HL-60 (cell line): Measurements from ENCODE around the gene E2F3.
"Not testable (repeated sequence)": the region's sequence is repeated elsewhere in the genome, so short reads cannot be mapped to it uniquely, and the experiment has no call there.

Source experiments
- DNase-seq, 2 experiments: peaks; one replicate each; pipeline ENCODE4 v3.0.0-alpha.2; 2010 to 2020; ENCODE audit warnings: low read depth in 1 of 2, low spot score in 1 of 2
- H3K27ac ChIP-seq: fragments of 250-450 bp; sonication (Bioruptor Pico); replicated peaks from 2 replicates; pipeline ENCODE4 v1.5.1; 2020; ENCODE audit warnings: mild to moderate bottlenecking, moderate library complexity
- H3K27me3 ChIP-seq: fragments of 250-450 bp; sonication (Bioruptor Pico); 2 replicates; pipeline ENCODE4 v1.5.1; 2021; ENCODE audit warnings: mild to moderate bottlenecking, moderate library complexity; ENCODE audit not compliant: insufficient read depth, poor library complexity, severe bottlenecking
- H3K4me3 ChIP-seq: replicated peaks from 2 replicates; pipeline ENCODE4 v1.5.1; 2011; ENCODE audit warnings: mild to moderate bottlenecking, control low read depth, low read length; ENCODE audit not compliant: insufficient read depth
- GABPA ChIP-seq: IDR thresholded peaks from 2 replicates; pipeline ENCODE4 v1.6.1; 2012; ENCODE audit warnings: low read depth
- POLR2AphosphoS5 ChIP-seq: IDR thresholded peaks from 2 replicates; pipeline ENCODE4 v1.6.1; 2012; ENCODE audit warnings: low read depth
- SPI1 ChIP-seq: IDR thresholded peaks from 2 replicates; pipeline ENCODE4 v1.6.1; 2012; ENCODE audit warnings: low read depth, mild to moderate bottlenecking, borderline replicate concordance
- TF ChIP-seq, protein P1 (sequence below): IDR thresholded peaks from one replicate; pipeline ENCODE4 v1.5.1; 2011; ENCODE audit warnings: low read length, control low read depth, inconsistent platforms; ENCODE audit not compliant: insufficient read depth
- TF ChIP-seq, protein P2 (sequence below): IDR thresholded peaks from 2 replicates; pipeline ENCODE4 v1.6.1; 2012; ENCODE audit warnings: low read depth; ENCODE audit not compliant: insufficient replicate concordance

The E2F3 gene

DNA sequence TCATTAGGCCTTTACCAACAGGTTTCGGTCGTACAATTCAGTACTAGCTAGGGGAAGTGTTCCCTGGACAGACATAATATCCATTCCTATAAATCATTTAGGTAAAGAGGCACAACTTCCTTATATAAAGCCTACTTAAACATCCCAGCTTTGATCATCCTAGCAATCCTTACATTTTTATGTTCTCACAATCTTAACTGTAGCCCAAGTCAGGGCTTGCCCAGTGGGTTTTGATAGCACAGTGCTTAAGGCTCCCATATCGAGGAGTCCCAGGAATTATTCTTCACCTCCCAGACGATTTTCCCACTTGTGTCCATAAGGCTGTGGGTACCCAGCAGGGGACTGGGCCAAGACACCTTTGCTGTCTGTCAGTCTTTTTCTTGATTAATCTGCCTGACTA is 63.2 kb downstream of the E2F3 start:
- no peak overlapping the region for H3K4me3 ChIP-seq
- no peak for DNase-seq
- no peak overlapping the region for H3K27ac ChIP-seq
- H3K27me3 ChIP-seq, result no peaks in the 10 kb centered on the region
- no peak for TF ChIP-seq GABPA
- TF ChIP-seq, protein P1, sequence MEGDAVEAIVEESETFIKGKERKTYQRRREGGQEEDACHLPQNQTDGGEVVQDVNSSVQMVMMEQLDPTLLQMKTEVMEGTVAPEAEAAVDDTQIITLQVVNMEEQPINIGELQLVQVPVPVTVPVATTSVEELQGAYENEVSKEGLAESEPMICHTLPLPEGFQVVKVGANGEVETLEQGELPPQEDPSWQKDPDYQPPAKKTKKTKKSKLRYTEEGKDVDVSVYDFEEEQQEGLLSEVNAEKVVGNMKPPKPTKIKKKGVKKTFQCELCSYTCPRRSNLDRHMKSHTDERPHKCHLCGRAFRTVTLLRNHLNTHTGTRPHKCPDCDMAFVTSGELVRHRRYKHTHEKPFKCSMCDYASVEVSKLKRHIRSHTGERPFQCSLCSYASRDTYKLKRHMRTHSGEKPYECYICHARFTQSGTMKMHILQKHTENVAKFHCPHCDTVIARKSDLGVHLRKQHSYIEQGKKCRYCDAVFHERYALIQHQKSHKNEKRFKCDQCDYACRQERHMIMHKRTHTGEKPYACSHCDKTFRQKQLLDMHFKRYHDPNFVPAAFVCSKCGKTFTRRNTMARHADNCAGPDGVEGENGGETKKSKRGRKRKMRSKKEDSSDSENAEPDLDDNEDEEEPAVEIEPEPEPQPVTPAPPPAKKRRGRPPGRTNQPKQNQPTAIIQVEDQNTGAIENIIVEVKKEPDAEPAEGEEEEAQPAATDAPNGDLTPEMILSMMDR, result no peak
- no peak for TF ChIP-seq SPI1
- TF ChIP-seq POLR2AphosphoS5, result no peak
- TF ChIP-seq, protein P2, sequence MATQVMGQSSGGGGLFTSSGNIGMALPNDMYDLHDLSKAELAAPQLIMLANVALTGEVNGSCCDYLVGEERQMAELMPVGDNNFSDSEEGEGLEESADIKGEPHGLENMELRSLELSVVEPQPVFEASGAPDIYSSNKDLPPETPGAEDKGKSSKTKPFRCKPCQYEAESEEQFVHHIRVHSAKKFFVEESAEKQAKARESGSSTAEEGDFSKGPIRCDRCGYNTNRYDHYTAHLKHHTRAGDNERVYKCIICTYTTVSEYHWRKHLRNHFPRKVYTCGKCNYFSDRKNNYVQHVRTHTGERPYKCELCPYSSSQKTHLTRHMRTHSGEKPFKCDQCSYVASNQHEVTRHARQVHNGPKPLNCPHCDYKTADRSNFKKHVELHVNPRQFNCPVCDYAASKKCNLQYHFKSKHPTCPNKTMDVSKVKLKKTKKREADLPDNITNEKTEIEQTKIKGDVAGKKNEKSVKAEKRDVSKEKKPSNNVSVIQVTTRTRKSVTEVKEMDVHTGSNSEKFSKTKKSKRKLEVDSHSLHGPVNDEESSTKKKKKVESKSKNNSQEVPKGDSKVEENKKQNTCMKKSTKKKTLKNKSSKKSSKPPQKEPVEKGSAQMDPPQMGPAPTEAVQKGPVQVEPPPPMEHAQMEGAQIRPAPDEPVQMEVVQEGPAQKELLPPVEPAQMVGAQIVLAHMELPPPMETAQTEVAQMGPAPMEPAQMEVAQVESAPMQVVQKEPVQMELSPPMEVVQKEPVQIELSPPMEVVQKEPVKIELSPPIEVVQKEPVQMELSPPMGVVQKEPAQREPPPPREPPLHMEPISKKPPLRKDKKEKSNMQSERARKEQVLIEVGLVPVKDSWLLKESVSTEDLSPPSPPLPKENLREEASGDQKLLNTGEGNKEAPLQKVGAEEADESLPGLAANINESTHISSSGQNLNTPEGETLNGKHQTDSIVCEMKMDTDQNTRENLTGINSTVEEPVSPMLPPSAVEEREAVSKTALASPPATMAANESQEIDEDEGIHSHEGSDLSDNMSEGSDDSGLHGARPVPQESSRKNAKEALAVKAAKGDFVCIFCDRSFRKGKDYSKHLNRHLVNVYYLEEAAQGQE, result no peak

DNA sequence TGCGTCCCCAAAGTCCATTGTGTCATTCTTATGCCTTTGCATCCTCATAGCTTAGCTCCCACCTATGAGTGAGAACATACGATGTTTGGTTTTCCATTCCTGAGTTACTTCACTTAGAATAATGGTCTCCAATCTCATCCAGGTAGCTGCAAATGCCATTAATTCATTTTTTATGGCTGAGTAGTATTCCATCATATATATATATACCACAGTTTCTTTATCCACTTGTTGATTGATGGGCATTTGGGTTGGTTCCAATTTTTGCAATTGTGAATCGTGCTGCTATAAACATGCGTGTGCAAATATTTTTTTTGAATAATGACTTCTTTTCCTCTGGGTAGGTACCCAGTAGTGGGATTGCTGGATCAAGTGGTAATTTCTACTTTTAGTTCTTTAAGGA is 63.9 kb downstream of the E2F3 start:
- DNase-seq, H3K27me3 ChIP-seq, H3K4me3 ChIP-seq, H3K27ac ChIP-seq: not testable (repeated sequence)

DNA sequence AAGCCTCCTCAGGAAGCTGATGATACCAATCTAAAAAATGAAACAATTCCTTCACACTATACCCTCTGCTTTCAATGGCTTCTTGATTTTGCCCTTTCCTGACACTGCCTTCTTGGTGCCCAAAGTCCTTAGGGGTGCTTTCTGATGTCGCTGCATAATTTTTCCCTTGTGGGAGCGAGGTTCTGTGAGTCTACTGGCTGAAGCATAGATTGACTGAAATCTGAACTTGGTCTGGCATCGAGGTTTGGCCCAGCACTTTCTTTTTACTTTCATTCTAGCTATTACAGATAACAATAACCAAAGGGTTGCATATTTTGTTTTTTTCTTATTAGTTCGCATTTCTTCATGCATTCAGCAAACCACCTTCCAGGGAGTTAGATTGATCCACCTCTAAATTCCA is 65.8 kb downstream of the E2F3 start:
- Histone ChIP-seq H3K27ac (no peak overlapping the region), H3K4me3 (no peak overlapping the region), H3K27me3 (no peaks in the 10 kb centered on the region)
- no peak for DNase-seq
- TF ChIP-seq GABPA (no peak), SPI1 (no peak), POLR2AphosphoS5 (no peak)
- TF ChIP-seq, protein P1, result no peak
- TF ChIP-seq, protein P2, result no peak

DNA sequence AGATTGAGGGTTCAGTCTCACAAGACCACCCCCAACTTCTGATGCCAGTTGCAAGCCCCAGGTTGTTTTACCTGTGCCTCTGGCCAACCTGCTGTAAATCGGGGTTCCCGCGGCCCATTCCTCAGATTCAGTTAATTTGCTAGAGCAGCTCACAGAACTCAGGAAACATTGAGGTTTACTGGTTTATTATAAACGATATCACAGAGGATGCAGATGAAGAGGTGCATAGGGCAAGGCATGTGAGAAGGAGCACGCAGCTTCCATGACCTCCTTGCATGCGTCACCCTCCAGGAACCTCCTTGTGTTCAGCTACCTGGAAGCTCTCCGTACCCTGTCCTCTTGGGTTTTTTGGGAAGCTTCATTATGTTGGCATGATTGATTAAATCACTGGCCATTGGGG is 66.5 kb downstream of the E2F3 start:
- Histone ChIP-seq H3K27ac (no peak overlapping the region), H3K27me3 (no peaks in the 10 kb centered on the region), H3K4me3 (no peak overlapping the region)
- TF ChIP-seq POLR2AphosphoS5, result no peak
- no peak for TF ChIP-seq GABPA
- TF ChIP-seq, protein P2, result no peak
- no peak for TF ChIP-seq SPI1
- TF ChIP-seq, protein P1, result no peak
- DNase-seq, result no peak
